Measurements from ENCODE around the gene USP25.

- TF ChIP-seq POLR2A (IDR thresholded peaks at IDR 0.05) (no peak), CTCF (IDR thresholded peaks at IDR 0.05) (no peak), EP300 (IDR thresholded peaks at IDR 0.05) (no peak)
Measured at GRCh38 chr21:15730484-15731242, 881 bp downstream of the USP25 start.
